Measurements from ENCODE around the gene ZNF761.
"Not testable (repeated sequence)": the region's sequence is repeated elsewhere in the genome, so short reads cannot be mapped to it uniquely, and the experiment has no call there.

DNA sequence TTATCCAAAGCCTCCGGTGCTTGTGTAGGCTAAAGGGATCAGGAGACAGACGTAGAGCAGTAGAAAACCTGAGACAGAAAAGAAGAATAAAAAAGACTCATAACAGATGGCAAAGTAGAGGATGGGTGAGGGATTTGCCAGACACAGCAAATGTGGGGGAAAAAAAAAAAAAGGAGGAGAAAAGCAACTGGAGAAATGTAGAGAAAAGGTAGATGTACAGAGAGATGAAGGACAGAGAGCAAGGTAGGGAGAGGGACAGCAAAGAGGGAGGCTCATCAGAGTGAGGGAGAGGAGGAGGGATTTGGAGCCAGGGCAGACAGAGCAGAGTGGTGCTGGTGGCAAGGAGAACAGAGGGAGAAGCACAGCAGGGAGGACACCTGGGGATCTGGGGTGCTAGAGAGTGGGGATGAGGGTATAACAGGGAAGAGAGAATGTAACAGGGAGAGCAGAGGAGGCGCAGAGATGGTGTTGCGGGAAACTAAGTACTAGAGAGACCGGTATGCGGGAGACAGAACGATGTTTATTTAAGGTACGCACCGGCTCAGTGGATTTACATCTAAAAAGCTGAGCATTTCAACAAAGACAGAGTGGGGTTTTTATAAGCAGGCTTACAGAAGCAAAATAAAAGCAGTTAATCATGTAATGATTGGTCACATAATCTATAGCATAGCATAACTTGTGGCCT is 35.8 kb upstream of the ZNF761 start:
- not testable (repeated sequence) for TF ChIP-seq POLR2A (IDR thresholded peaks at IDR 0.05)
- TF ChIP-seq, protein P1, sequence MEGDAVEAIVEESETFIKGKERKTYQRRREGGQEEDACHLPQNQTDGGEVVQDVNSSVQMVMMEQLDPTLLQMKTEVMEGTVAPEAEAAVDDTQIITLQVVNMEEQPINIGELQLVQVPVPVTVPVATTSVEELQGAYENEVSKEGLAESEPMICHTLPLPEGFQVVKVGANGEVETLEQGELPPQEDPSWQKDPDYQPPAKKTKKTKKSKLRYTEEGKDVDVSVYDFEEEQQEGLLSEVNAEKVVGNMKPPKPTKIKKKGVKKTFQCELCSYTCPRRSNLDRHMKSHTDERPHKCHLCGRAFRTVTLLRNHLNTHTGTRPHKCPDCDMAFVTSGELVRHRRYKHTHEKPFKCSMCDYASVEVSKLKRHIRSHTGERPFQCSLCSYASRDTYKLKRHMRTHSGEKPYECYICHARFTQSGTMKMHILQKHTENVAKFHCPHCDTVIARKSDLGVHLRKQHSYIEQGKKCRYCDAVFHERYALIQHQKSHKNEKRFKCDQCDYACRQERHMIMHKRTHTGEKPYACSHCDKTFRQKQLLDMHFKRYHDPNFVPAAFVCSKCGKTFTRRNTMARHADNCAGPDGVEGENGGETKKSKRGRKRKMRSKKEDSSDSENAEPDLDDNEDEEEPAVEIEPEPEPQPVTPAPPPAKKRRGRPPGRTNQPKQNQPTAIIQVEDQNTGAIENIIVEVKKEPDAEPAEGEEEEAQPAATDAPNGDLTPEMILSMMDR (IDR thresholded peaks at IDR 0.05), result not testable (repeated sequence)
